Ascending aorta (tissue), 2 donors: ENCODE results near the gene IFT172. TPM values are rescaled to one million over a fixed set of nuclear protein-coding genes. Genes with fewer than 3 reads are reported as not detected.

Experiments
- DNase-seq, 2 donors: peaks; one replicate each; pipeline ENCODE4 v3.0.0-alpha.2; 2019; ENCODE audit warnings: low spot score in 2 of 2
- H3K27ac ChIP-seq, 2 donors: fragments of 200-600 bp; sonication (generic); one replicate each; pipeline ENCODE4 v1.5.1; 2016 to 2017; ENCODE audit warnings: mild to moderate bottlenecking in 1 of 2
- H3K27me3 ChIP-seq: fragments of 200-600 bp; sonication (generic); one replicate; pipeline ENCODE4 v1.5.1; 2017
- H3K36me3 ChIP-seq, 2 donors: fragments of 200-600 bp; sonication (generic); one replicate each; pipeline ENCODE4 v1.5.1; 2016
- H3K4me1 ChIP-seq, 2 donors: fragments of 200-600 bp; sonication (generic); one replicate each; pipeline ENCODE4 v1.5.1; 2016 to 2017; ENCODE audit warnings: mild to moderate bottlenecking in 1 of 2
- H3K4me3 ChIP-seq, 2 donors: fragments of 200-600 bp; sonication (generic); one replicate each; pipeline ENCODE4 v1.5.1; 2016 to 2017; ENCODE audit warnings: mild to moderate bottlenecking in 1 of 2
- H3K9me3 ChIP-seq, 2 donors: fragments of 200-600 bp; sonication (generic); one replicate each; pipeline ENCODE4 v1.5.1; 2016
- CTCF ChIP-seq, 3 experiments: fragments of 200-600 bp in 2 of 3; fragments of 450-650 bp in 1 of 3; sonication (generic) in 2 of 3; IDR thresholded peaks; one replicate each; pipeline ENCODE4 v1.5.1; 2016 to 2019; ENCODE audit warnings: antibody characterized with exemption in 3 of 3, mild to moderate bottlenecking in 1 of 3, moderate library complexity in 1 of 3
- intact Hi-C: fragments of 100-400 bp; cut with DNase I; formaldehyde crosslinking; loops from one replicate; pipeline ENCODE4 v1.15.1; 2023
- total RNA-seq: library from RNA; depleted of rRNA; stranded (reverse); fragments of >200 nt; gene quantifications from one replicate; pipeline ENCODE4 v1.1.0, GENCODE V29; 2016

The IFT172 gene
- total RNA-seq, 1 donor from 2014 or later, result 204 TPM

DNA sequence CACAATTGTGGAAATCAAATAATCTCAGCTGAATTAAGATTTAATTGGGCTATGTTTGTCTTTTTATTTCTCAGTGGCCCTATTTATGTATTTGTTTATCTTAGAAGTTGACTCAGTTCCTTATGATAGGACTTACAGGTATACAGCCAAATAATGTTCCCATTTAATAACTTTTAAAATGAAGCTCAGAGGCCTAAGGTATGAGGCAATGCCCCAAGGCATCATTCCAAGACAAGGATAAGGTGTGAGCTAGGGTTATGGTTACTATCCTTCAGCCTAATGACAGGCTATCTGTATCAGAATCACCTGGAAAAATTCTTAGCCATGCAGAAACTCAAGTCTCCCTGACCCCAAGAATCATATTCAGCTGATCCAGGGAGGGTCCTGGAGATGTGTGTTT, 68.5 kb downstream of the IFT172 start:
- no peak for TF ChIP-seq CTCF (IDR thresholded peaks at IDR 0.05)
- Histone ChIP-seq H3K9me3 (no peaks in the 10 kb centered on the region), H3K27ac (no peak overlapping the region), H3K36me3 (no peaks in the 10 kb centered on the region), H3K4me3 (no peak overlapping the region), H3K27me3 (no peaks in the 10 kb centered on the region), H3K4me1 (no peaks in the 10 kb centered on the region)
- intact Hi-C loops, result no loop called here
- DNase-seq, result no peak

DNA sequence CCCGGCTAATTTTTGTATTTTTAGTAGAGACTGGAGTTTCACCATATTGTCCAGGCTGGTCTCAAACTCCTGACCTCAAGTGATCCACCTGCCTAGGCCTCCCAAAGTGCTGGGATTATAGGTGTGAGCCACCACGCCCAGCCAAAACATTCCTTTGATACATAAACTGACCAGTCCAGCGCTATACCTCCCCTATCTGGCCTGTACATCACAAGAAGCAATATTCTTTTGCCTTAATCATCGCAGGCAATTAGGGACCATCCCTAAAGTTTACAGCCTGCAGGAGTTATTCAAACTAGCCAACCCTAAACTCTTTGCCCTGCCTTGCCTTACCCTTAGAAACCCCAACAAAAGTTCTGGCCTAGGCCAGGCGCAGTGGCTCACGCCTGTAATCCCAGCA, 73.4 kb downstream of the IFT172 start:
- no peaks in the 10 kb centered on the region for H3K4me1 ChIP-seq
- intact Hi-C loops, result no loop called here
- no peak overlapping the region for H3K4me3 ChIP-seq
- H3K27ac ChIP-seq, result no peak overlapping the region
- DNase-seq, result no peak
- TF ChIP-seq CTCF (IDR thresholded peaks at IDR 0.05), result no peak
- no peaks in the 10 kb centered on the region for H3K27me3 ChIP-seq
- H3K36me3 ChIP-seq, result no peaks in the 10 kb centered on the region
- H3K9me3 ChIP-seq, result no peaks in the 10 kb centered on the region

- Histone ChIP-seq H3K36me3 (no peaks in the 10 kb centered on the region), H3K9me3 (no peaks in the 10 kb centered on the region), H3K4me1 (peaks cover 5 to 12% of the 10 kb centered on the region in 2 donors), H3K4me3 (no peak overlapping the region), H3K27ac (no peak overlapping the region), H3K27me3 (no peaks in the 10 kb centered on the region)
- TF ChIP-seq CTCF (IDR thresholded peaks at IDR 0.05), result no peak
- DNase-seq, result no peak
- intact Hi-C loops, result no loop called here
Observed at GRCh38 chr2:27412419-27413152, 77.0 kb downstream of the IFT172 start.

- Histone ChIP-seq H3K36me3 (no peaks in the 10 kb centered on the region), H3K9me3 (no peaks in the 10 kb centered on the region), H3K4me1 (peaks cover 6 to 12% of the 10 kb centered on the region in 2 donors), H3K4me3 (peak within 1 kb of the TSS; percentile 96 to 97), H3K27ac (peak within 1 kb of the TSS; percentile 80 to 91), H3K27me3 (no peaks in the 10 kb centered on the region)
- no peak for TF ChIP-seq CTCF (IDR thresholded peaks at IDR 0.05)
- peak; percentile 56 to 95 for DNase-seq
- intact Hi-C loops, result loop anchor here (1.0 to 5.0 kb wide), 5 partner anchors 19 to 80 kb away; partner anchors contain the start of genes EIF2B4, IFT172, NRBP1 and SNX17
Observed at GRCh38 chr2:27409321-27410073, 80.0 kb downstream of the IFT172 start, which contains the start of gene PPM1G. PPM1G (minus strand) TSS chr2:27409591; CDS start chr2:27409422, 169 bp downstream.

- Histone ChIP-seq H3K4me3 (peak overlapping the region; percentile 96 to 97), H3K27ac (peak overlapping the region; percentile 80 to 91), H3K4me1 (peaks cover 6 to 12% of the 10 kb centered on the region in 2 donors), H3K36me3 (no peaks in the 10 kb centered on the region), H3K27me3 (no peaks in the 10 kb centered on the region), H3K9me3 (no peaks in the 10 kb centered on the region)
- intact Hi-C loops, result loop anchor here (1.0 to 5.0 kb wide), 5 partner anchors 20 to 81 kb away; partner anchors contain the start of genes EIF2B4, IFT172, NRBP1 and SNX17
- DNase-seq, result peak in 1 of 2 donors; percentile 64
- no peak for TF ChIP-seq CTCF (IDR thresholded peaks at IDR 0.05)
Observed at GRCh38 chr2:27408601-27409320, 80.8 kb downstream of the IFT172 start.
